22Rv1 (cell line): Measurements from ENCODE around the gene IDH3G.

Experiments used
- CTCF ChIP-seq: fragments of 450-650 bp; IDR thresholded peaks from 2 replicates; pipeline ENCODE4 v1.5.1; 2017; ENCODE audit warnings: mild to moderate bottlenecking
- ZFX ChIP-seq: fragments of 450-650 bp; IDR thresholded peaks from 2 replicates; pipeline ENCODE4 v1.6.1; 2017; ENCODE audit warnings: antibody characterized with exemption, borderline replicate concordance

- TF ChIP-seq CTCF (no peak), ZFX (no peak)
Observed at GRCh38 chrX:153804621-153805020, 10.4 kb upstream of the IDH3G start.
